B cell (primary cell): Measurements from ENCODE around the gene DLAT. TPM values are rescaled to one million over a fixed set of nuclear protein-coding genes. Genes with fewer than 3 reads are reported as not detected.

Source experiments
- ATAC-seq: fragments of 200-7000 bp; cut with Tn5 transposase; one replicate; pipeline ENCODE4 v1.10.0; 2021; ENCODE audit warnings: low read depth, mild to moderate bottlenecking, moderate number of reproducible peaks, moderate library complexity
- CTCF ChIA-PET: fragments of 350-600 bp; sonication (Branson Sonifier 250); formaldehyde crosslinking; loops from one replicate; lab custom pipeline; 2021; ENCODE audit warnings: antibody characterized with exemption, inconsistent platforms; lab: Charles Lee
- POLR2A ChIA-PET: fragments of 350-600 bp; sonication (Branson Sonifier 250); formaldehyde crosslinking; loops from one replicate; lab custom pipeline; 2021; ENCODE audit warnings: antibody characterized with exemption; lab: Charles Lee
- DNase-seq: peaks from one replicate; pipeline ENCODE4 v3.0.0; 2013
- H2AFZ ChIP-seq: 2 replicates; pipeline ENCODE4 v1.6.1; 2012; ENCODE audit warnings: mild to moderate bottlenecking, low read depth, low read length; ENCODE audit not compliant: insufficient read depth, poor library complexity, severe bottlenecking
- H3K27ac ChIP-seq, 2 donors: 1 replicate in 1 of 2; 2 replicates in 1 of 2; pipeline ENCODE4 v1.5.1; 2012 to 2013; ENCODE audit warnings: low read length in 2 of 2, mild to moderate bottlenecking in 2 of 2, moderate library complexity in 1 of 2
- H3K27me3 ChIP-seq, 4 experiments: fragments of 200-600 bp in 1 of 4; sonication (generic) in 1 of 4; replicated peaks in 1 of 4; 1 replicate in 2 of 4; 2 replicates in 2 of 4; pipeline versions ENCODE4 v1.6.1 to v1.7.0; 2013 to 2016; ENCODE audit warnings: low read length in 3 of 4, mild to moderate bottlenecking in 2 of 4, mixed read lengths in 1 of 4, moderate library complexity in 1 of 4; ENCODE audit not compliant: insufficient read depth in 4 of 4, control insufficient read depth in 3 of 4; ENCODE audit errors: control extremely low read depth in 1 of 4
- H3K36me3 ChIP-seq, 2 experiments: replicated peaks in 1 of 2; 1 replicate in 1 of 2; 2 replicates in 1 of 2; pipeline versions ENCODE4 v1.6.1 to v1.7.1; 2013; ENCODE audit warnings: low read length in 1 of 2; ENCODE audit not compliant: insufficient read depth in 2 of 2, control insufficient read depth in 1 of 2; ENCODE audit errors: control extremely low read depth in 1 of 2, extremely low read depth in 1 of 2
- H3K4me1 ChIP-seq, 2 donors: fragments of 200-600 bp in 1 of 2; sonication (generic) in 1 of 2; 1 replicate in 1 of 2; 2 replicates in 1 of 2; pipeline versions ENCODE4 v1.5.1 to v1.6.1; 2013 to 2017; ENCODE audit warnings: low read length in 2 of 2; ENCODE audit not compliant: control insufficient read depth in 2 of 2, insufficient read depth in 2 of 2
- H3K4me2 ChIP-seq: replicated peaks from 2 replicates; pipeline ENCODE3; 2012; ENCODE audit warnings: mild to moderate bottlenecking, low read depth, low read length; ENCODE audit not compliant: poor library complexity, severe bottlenecking
- H3K4me3 ChIP-seq, 5 experiments: fragments of 200-600 bp in 1 of 5; sonication (generic) in 1 of 5; 1 replicate in 3 of 5; 2 replicates in 2 of 5; pipeline versions ENCODE4 v1.5.1 to v1.7.0; 2011 to 2016; ENCODE audit warnings: low read length in 4 of 5, mild to moderate bottlenecking in 4 of 5, low read depth in 2 of 5, control low read depth in 1 of 5, moderate library complexity in 1 of 5; ENCODE audit not compliant: insufficient read depth in 1 of 5; ENCODE audit errors: control extremely low read depth in 1 of 5, extremely low read depth in 1 of 5
- H3K79me2 ChIP-seq: fragments of 200-600 bp; sonication (generic); one replicate; pipeline ENCODE4 v1.6.0; 2016; ENCODE audit warnings: low read length; ENCODE audit not compliant: control insufficient read depth, insufficient read depth
- H3K9ac ChIP-seq: fragments of 200-600 bp; sonication (generic); 2 replicates; pipeline ENCODE4 v1.6.1; 2017; ENCODE audit warnings: mild to moderate bottlenecking, low read length, moderate library complexity
- H3K9me3 ChIP-seq, 3 donors: one replicate each; pipeline versions ENCODE4 v1.6.1 to v1.7.1; 2013; ENCODE audit warnings: low read length in 2 of 3; ENCODE audit not compliant: control insufficient read depth in 2 of 3, insufficient read depth in 1 of 3; ENCODE audit errors: control extremely low read depth in 1 of 3
- H4K20me1 ChIP-seq: 2 replicates; pipeline ENCODE4 v1.6.0; 2012; ENCODE audit warnings: mild to moderate bottlenecking, low read length; ENCODE audit not compliant: insufficient read depth, control insufficient read depth, poor library complexity, severe bottlenecking
- H3K27ac Mint-ChIP-seq: one replicate; pipeline ENCODE4 v1.8.0; 2021; ENCODE audit warnings: mixed read lengths
- H3K27me3 Mint-ChIP-seq: one replicate; pipeline ENCODE4 v1.8.0; 2021; ENCODE audit warnings: mixed read lengths
- H3K4me1 Mint-ChIP-seq: one replicate; pipeline ENCODE4 v1.8.0; 2021; ENCODE audit warnings: mixed read lengths
- H3K4me3 Mint-ChIP-seq: one replicate; pipeline ENCODE4 v1.8.0; 2021; ENCODE audit warnings: mixed read lengths
- H3K9me3 Mint-ChIP-seq: one replicate; pipeline ENCODE4 v1.8.0; 2022; ENCODE audit warnings: mixed read lengths; ENCODE audit not compliant: insufficient read depth
- EZH2 ChIP-seq: IDR thresholded peaks from 2 replicates; pipeline ENCODE4 v1.6.1; 2012; ENCODE audit warnings: borderline replicate concordance, low read depth, mild to moderate bottlenecking, moderate library complexity, low read length; ENCODE audit not compliant: insufficient read depth, poor library complexity, severe bottlenecking
- WGBS: methylation state at CpG from one replicate; pipeline ENCODE4 v1.1.5; 2013; ENCODE audit warnings: missing lambda C conversion rate; ENCODE audit not compliant: insufficient coverage; 5-methylcytosine and 5-hydroxymethylcytosine counted together
- intact Hi-C: fragments of 100-400 bp; cut with micrococcal nuclease; formaldehyde crosslinking; loops from one replicate; pipeline ENCODE4 v1.10.0; 2022
- polyA plus RNA-seq: library from polyadenylated mRNA; depleted of rRNA; stranded (reverse); fragments of >200 nt; gene quantifications from 2 replicates; pipeline ENCODE4 v1.2.3, GENCODE V29; 2012
- total RNA-seq, 2 donors: library from RNA; stranded (reverse); fragments of 120-200 nt in 1 of 2; gene quantifications; 1 replicate in 1 of 2; 2 replicates in 1 of 2; pipeline versions ENCODE4 v1.2.3 to v1.2.4, GENCODE V29; 2013 to 2022
- TF ChIP-seq, protein P1 (sequence below): fragments of 200-600 bp; IDR thresholded peaks from one replicate; pipeline ENCODE4 v1.8.0; 2022; ENCODE audit warnings: antibody characterized with exemption, mild to moderate bottlenecking

The DLAT gene
- total and polyA plus RNA-seq, 2 donors (not counting 1 experiment from before 2014, with no cell fraction given) = 8.9 to 19.8 TPM

DNA sequence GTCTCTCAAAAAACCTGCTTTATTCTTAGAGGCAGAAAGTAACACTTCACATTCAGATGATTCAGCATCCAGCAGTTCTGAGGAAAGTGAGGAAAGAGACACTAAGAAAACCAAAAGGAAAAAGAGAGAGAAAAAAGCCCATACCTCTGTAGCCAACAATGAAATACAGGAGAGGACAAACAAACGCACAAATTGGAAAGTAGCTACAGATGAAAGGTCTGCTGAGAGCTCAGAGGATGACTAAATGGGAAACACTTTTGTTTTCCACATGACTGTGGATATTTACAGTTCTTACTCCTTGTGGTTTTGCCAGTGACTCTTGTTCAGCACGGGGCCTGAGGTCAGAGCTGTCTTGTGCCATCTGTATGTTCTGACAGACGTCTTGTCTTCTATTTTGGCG lies 57.5 kb downstream of the DLAT start:
- Histone ChIP-seq H3K36me3 (peaks cover 1 to 58% of the 10 kb centered on the region in 2 experiments), H3K9me3 (no peaks in the 10 kb centered on the region), H3K4me3 (no peak overlapping the region), H3K4me1 (peaks cover 15 to 18% of the 10 kb centered on the region in 2 donors), H3K4me2 (no peak overlapping the region), H3K79me2 (peaks cover 31% of the 10 kb centered on the region), H3K9ac (no peak overlapping the region), H2AFZ (no peak overlapping the region), H3K27ac (no peak overlapping the region), H4K20me1 (no peaks in the 10 kb centered on the region), H3K27me3 (no peaks in the 10 kb centered on the region)
- WGBS = 58% methylated on average over 4 of the region's 4 CpGs
- intact Hi-C loops = no loop called here
- DNase-seq (no peak), ATAC-seq (no peak)
- Mint-ChIP-seq H3K9me3 (no peaks in the 10 kb centered on the region), H3K27ac (no peak overlapping the region), H3K27me3 (no peaks in the 10 kb centered on the region), H3K4me3 (no peak overlapping the region), H3K4me1 (peaks cover 26% of the 10 kb centered on the region)
- ChIA-PET POLR2A (no interaction called here), CTCF (interaction anchor here (0.9 to 1.2 kb wide), 2 partner anchors 25 to 31 kb away, joined by 3 read pairs; no protein-coding TSS in a partner anchor)
- TF ChIP-seq EZH2 = no peak

DNA sequence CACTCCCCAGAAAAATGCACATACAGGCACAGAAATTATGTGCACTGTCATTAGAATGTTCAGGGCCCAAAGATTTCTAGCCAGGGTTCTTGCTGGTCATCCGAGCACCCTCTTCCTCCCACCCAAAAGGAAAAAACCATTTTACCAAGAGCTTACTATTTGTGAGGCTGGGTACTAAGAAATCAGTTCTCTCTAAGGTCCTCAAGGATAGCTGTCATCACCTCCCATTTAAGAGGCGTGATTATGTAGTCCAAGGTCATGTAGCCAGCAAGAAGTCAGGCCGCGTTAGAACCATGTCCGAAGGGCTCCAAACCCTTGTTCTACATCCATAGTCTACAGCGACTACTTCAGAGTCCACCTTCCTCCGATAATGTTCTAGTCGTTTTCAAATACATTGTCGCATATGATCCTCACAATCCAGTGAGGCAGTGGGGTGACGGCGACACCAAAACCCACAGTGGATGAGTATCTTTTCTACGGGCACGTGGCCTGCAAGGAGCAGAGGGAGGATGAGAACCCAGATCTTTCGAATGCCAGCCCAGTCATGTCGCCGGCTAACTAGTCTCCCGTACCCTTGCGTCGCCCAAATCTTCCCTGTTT lies 60.7 kb downstream of the DLAT start:
- Mint-ChIP-seq H3K4me1 (peaks cover 42% of the 10 kb centered on the region), H3K9me3 (no peaks in the 10 kb centered on the region), H3K27ac (peak overlapping the region; percentile 93), H3K4me3 (peak overlapping the region; percentile 89), H3K27me3 (no peaks in the 10 kb centered on the region)
- POLR2A ChIA-PET = interaction anchor here (1.0 to 1.4 kb wide), 3 partner anchors 11 to 215 kb away, joined by 3 to 4 read pairs (median 4); partner anchors contain the start of genes ALG9 and NKAPD1
- Histone ChIP-seq H3K27ac (peak overlapping the region; percentile 77 to 91), H3K27me3 (no peaks in the 10 kb centered on the region), H3K79me2 (peaks cover 43% of the 10 kb centered on the region), H3K36me3 (peaks cover 1 to 53% of the 10 kb centered on the region in 2 experiments), H2AFZ (peak overlapping the region; percentile 91), H3K9ac (peak overlapping the region; percentile 93), H3K9me3 (no peaks in the 10 kb centered on the region), H3K4me1 (peaks cover 18 to 21% of the 10 kb centered on the region in 2 donors), H3K4me2 (peak overlapping the region; percentile 91), H3K4me3 (peak overlapping the region; percentile 73 to 100 (median 97)), H4K20me1 (no peaks in the 10 kb centered on the region)
- DNase-seq = no peak
- intact Hi-C loops = loop anchor here (1.0 to 2.0 kb wide), 7 partner anchors 12 to 1687 kb away; partner anchors contain the start of genes ALG9, CFAP68, DLAT and FDXACB1
- TF ChIP-seq, protein P1, sequence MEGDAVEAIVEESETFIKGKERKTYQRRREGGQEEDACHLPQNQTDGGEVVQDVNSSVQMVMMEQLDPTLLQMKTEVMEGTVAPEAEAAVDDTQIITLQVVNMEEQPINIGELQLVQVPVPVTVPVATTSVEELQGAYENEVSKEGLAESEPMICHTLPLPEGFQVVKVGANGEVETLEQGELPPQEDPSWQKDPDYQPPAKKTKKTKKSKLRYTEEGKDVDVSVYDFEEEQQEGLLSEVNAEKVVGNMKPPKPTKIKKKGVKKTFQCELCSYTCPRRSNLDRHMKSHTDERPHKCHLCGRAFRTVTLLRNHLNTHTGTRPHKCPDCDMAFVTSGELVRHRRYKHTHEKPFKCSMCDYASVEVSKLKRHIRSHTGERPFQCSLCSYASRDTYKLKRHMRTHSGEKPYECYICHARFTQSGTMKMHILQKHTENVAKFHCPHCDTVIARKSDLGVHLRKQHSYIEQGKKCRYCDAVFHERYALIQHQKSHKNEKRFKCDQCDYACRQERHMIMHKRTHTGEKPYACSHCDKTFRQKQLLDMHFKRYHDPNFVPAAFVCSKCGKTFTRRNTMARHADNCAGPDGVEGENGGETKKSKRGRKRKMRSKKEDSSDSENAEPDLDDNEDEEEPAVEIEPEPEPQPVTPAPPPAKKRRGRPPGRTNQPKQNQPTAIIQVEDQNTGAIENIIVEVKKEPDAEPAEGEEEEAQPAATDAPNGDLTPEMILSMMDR = no peak
- TF ChIP-seq EZH2 = no peak
- CTCF ChIA-PET = interaction anchor here (0.6 to 2.0 kb wide), 8 partner anchors 10 to 215 kb away, joined by 3 to 6 read pairs (median 4); no protein-coding TSS in a partner anchor
- WGBS = 4% methylated on average over 10 of the region's 19 CpGs
- no peak for ATAC-seq
